Measurements from ENCODE around the gene RAC3.

RAC3 gene

GRCh38 chr17:82045936-82046484 lies 14.5 kb downstream of the RAC3 start:
- DNase-seq: no peak

- DNase-seq: no peak
These were observed 15.4 kb downstream of the RAC3 start for GRCh38 chr17:82046903-82047302.

DNA sequence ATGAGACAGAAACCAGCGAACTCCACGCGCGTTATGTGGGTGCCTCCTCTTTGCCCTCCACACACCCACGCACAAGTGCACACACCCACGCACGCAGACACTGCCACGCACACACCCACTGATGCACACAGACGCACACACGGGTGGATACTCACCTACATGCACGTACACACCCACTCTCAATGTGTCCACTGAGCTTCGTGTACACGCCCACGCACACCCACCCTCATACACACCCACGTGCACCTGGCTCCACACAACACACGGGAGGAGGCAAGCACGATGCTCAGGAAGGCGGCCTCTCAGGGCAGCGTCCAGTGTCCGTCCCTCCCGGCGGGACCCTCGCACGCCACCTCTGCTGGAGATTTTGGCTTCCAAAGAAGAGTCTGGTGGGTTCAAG lies 15.9 kb downstream of the RAC3 start:
- no peak for DNase-seq

- DNase-seq: no peak
These were observed 16.6 kb downstream of the RAC3 start for GRCh38 chr17:82047914-82048570.

DNA sequence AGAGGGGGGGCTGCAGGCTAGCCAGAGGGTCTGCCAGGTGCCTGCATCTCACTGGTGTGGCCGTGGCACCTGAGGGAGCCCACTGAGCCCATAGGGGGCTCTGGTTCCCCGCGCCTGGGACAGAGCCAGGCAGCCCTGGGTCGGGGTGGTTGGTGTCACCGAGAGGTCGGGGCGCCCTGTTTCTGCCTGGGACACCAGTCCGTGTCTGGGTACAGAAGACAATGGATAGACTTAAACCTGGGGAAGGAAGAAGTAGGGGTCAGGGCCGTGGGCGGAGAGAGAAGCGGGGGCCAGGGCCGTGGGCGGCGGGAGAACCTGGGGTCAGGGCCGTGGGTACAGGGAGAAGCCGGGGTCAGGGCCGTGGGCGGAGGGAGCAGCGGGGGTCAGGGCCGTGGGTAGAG lies 17.1 kb downstream of the RAC3 start:
- DNase-seq: no peak

DNA sequence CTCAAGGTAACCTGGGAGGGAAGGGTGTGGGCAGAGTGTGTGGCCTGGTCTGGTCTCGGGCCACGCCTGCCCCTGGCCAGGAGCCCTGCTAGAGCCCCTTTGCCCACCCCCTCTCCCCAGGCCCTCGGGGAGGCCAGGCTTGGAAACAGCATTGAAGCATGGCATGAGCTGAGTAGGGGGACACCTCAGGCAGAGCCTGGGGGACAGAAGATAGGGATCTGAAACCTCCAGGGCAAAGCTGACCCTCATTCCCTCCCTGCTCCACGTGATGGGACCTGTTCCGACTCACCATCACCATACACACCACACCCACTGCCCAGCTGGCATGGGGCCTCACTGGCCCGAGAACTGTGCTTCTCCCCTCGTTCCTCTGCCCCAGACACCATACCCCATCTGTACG lies 17.6 kb downstream of the RAC3 start:
- DNase-seq: no peak

DNA sequence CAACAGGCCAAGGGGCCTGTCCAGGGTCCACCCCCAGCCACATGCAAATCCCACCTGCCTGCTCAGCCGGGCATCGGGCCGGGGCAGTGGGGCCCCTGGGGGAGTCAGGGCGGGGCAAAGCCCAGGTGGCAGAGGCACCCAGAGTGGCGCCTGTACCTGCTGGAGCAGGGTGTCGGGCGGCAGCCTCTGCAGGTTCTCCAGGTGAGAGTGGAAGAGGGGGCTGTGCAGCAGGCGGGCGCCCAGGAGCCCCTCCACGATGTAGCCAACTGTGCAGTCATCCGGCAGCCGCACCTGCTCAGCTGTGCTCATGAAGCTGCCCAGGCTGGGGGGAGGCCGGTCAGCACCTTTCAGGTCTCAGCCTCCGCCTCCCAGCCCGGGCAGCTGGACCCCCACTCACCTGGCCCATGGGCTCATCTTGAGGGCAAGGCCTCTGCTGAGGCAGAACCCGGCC lies 18.1 kb downstream of the RAC3 start:
- no peak for DNase-seq

- DNase-seq: no peak
These were observed 18.8 kb downstream of the RAC3 start for GRCh38 chr17:82050152-82050760.

DNA sequence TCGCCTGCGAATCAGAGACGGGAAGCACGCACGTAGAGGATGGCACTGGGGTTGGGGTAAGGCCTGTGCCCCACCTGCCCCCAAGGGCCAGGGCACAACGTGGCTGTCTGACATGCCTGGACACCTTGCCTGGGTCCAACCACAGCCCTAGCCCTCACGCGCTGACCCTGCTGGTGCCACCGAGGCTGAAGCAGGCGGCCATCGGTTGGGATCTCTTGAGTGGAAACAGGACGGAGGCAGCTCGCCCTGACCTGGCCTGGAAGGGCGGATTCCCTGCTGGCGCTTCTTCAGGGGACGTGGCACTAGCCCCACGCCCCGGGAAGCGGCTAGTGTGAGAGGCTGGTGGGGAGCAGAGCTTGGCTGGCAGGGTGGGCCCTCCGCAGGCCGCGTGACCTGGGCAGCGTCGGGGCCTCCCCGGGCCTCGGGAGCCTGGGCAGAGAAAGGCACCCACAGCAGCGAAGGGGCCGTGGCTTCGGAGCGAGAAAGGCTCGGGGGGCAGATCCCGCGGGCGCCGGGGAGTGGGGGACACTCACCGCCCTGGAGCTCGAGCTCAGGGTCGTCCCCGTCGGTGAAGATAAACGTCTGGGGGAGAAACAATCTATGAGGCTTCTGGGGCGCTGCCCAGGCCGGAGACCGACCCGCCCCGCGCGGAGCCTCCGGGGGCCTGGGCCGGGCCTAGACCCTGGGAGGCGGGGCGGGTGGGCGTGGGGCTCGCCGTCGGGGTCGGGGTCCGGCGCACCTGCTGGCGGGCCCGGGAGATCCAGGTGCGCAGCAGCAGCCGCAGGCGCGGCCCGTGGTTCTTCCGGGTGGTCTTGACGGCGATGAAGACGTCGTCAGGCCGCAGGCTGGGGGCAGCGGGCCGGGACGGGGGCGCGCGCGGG lies 19.5 kb downstream of the RAC3 start:
- no peak for DNase-seq

DNA sequence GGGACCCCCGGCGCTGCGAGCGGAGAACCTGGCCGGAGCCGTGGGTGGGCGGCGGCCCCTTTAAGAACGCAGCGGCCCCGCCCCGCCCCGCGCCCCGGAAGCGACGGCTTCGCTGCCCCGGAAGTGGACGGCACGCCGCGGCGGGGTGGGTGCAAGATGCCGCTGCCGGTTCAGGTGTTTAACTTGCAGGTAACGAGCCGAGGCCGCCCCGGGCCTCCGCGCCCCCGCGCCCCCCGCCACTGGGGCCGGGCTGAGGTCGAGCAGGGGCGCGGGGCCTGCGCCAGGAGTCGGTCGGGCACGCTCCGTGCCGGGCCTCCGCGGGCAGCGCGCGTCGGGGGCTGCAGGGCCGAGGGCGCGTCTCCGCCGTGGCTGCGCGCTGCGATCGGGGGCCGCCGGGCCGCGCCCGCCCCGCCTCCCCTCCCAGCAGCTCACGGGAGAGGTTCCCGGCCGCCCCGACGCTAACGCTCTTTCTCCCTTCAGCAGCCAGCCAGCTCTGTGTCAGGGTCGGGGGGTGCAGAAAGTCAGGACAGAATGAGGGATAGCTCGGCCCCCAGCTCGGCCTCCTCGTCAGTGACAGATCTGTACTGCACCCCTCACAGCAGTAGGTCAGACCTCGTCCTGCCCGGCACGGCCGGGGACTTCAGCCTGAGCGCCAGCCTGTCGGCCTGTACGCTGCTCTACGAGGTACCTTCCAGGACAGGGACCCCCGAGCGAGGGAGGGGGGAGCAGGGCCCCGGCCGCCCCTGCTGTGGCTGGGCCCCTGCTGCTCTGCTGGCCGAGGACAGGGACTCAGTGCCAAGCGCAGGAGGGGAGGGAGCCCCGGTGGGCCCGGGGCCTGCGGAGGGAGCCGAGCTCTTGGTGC lies 20.5 kb downstream of the RAC3 start, which contains the start of the genes GPS1 and RFNG:
Gene GPS1, plus strand, starts transcription at position 123 of the 862 bp plus-strand sequence. Its CDS starts 34 bp downstream, at position 157.
Gene RFNG, minus strand, starts transcription at position 36 of the 862 bp plus-strand sequence. CDS start 45 bp downstream, outside the sequence.
- DNase-seq: peak; percentile 89 to 90

DNA sequence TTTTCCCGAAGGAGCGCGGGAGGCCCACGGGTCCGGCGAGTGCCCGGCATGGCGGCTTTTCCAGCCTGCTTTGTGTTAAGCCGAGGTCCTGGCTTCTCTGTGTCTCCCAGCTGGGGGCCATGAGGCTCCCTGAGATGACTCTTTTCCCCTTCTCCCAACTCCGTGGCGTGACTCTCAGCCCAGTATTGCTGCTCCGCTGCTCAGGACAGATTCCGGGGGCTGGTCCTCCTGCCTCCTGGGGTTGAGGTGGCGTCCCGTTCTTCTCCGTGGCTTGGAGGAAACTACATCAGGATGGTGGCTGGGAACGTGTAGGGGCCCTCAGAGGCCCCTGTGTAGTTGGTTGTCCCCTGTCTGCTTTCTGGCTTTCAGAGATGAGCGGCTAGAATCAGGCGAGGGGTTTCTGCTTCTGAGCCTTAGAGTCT lies 21.2 kb downstream of the RAC3 start:
- DNase-seq: no peak

GRCh38 chr17:82053130-82053529 lies 21.7 kb downstream of the RAC3 start:
- no peak for DNase-seq

GRCh38 chr17:82053556-82054263 lies 22.2 kb downstream of the RAC3 start:
- no peak for DNase-seq

DNA sequence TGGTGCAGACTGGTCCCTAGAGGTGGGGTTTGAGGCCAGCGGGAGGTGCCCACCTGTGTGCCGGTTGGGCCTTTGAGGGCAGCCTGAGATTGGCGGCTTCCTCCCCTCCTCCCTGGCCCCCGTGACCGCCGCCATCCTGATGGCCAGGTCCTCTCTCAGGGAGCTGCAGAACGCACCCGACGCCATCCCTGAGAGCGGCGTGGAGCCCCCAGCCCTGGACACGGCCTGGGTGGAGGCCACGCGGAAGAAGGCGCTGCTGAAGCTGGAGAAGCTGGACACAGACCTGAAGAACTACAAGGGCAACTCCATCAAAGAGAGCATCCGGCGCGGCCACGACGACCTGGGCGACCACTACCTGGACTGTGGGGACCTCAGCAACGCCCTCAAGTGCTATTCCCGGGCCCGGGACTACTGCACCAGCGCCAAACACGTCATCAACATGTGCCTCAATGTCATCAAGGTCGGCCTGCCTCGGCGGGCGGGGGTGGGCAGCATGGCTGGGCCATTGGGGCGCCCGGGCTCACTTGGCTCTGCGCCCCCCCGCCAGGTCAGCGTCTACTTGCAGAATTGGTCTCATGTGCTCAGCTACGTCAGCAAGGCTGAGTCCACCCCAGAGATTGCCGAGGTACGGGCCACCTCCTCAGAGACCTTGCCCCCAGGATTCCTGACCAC lies 23.0 kb downstream of the RAC3 start:
- DNase-seq: no peak

DNA sequence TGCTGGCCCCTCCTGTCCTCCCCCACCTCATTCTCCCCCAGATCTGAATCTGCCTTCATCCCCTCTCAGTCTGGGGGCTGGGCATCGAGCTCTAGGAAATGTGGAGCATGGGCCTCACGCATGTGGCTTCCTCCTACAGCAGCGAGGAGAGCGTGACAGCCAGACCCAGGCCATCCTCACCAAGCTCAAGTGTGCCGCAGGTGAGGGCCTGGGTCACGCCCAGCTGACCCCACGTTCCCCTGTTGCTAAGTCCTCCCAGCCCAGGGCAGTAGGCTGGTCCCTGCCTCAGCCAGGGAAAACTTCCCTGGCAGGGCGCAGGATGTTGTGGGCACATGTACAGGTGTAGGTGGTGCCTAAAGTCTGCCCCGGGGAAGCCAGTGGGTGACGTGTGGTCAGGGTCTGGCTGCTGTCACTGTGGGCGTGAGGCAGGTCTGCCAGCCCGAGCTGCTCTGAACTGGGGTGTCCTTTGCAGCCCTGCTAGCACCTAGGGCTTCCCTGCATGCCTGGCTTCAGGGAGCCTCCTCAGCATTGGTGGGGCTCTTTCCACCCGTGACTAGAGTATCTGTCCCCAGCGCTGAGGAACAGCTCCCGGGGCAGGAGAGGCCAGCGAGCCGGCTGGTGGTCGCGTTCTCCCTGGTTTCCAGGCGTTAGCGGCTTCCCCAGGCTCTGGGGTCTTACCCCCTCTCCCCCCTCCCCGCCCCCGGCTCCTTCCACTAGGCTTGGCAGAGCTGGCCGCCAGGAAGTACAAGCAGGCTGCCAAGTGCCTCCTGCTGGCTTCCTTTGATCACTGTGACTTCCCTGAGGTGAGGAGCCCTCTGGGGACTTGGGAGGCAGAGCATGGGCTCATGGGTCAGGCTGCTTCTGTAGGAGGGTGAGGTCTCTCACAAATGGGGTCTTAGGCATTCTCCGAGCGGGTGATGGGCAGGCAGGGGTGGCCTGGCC lies 23.8 kb downstream of the RAC3 start:
- no peak for DNase-seq

DNA sequence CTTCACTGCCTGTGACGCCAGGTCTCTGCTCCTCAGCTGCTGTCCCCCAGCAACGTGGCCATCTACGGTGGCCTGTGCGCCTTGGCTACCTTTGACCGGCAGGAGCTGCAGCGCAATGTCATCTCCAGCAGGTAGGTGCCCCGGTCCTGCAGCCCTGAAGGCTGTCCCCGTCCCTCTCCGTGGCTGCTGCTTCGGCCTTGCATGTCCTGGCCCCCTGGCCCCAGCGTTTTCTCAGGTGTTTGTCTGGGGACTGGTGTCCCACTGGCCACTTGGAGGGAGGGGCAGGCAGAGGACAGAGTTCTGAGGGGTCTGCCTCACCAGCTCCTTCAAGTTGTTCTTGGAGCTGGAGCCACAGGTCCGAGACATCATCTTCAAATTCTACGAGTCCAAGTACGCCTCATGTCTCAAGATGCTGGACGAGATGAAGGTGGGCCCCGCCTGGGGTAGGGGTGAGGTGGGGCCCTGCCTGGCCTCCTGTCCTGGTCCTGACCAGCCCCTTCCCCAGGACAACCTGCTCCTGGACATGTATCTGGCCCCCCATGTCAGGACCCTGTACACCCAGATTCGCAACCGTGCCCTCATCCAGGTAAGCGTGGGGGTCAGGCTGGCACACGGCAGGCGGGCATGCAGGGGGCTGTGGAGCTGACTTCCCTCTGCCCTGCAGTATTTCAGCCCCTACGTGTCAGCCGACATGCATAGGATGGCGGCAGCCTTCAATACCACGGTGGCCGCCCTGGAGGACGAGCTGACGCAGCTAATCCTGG lies 24.7 kb downstream of the RAC3 start:
- no peak for DNase-seq

DNA sequence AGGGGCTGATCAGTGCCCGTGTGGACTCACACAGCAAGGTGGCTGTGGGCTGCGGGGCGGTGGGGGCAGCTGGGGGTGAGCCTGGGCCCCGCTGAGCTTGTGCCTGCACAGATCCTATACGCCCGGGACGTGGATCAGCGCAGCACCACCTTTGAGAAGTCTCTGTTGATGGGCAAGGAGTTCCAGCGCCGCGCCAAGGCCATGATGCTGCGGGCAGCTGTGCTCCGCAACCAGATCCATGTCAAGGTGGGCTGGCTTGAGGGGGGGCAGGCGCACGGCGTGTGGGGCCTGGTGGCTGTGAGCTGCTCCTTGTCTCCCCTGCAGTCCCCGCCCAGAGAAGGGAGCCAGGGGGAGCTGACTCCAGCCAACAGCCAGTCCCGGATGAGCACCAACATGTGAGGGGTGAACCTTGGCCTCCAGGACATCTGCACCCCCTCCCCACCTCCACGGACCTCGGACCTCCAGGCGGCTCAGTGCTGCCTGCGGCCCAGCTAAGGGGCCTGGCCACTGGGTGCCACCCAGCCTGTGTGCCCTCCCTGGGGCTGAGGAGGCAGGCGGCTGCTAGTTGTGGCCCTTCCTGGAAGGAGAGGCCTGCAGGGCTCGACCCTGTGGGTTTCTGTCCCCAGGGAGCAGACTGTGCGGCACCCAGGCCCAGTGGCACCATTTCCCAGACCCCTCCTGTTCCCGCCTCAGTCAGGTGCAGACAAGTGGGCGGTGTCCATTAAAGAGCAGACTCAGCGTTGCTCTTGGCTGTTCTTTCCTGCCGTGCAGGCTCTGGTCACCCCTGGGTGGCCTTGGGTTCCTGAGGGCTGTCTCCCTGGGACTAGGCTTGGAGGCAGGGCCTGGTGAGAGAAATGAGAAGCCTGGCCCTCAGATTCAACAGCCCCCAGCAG lies 25.5 kb downstream of the RAC3 start:
- no peak for DNase-seq
